Measurements from ENCODE around the gene IRAG1. TPM values are rescaled to one million over a fixed set of nuclear protein-coding genes. Genes with fewer than 3 reads are reported as not detected.

The IRAG1 gene
- total RNA-seq, 1 donor from 2014 or later = 5.1 TPM

GRCh38 chr11:10673501-10674062 lies 20.0 kb downstream of the IRAG1 start:
- peaks cover 11% of the 10 kb centered on the region for H3K27me3 Mint-ChIP-seq
- TF ChIP-seq CTCF (conservative IDR thresholded peaks at IDR 0.05) = no peak
- H3K27ac Mint-ChIP-seq = no peak overlapping the region
- H3K9me3 Mint-ChIP-seq = peaks cover 4% of the 10 kb centered on the region
- H3K36me3 Mint-ChIP-seq = no peaks in the 10 kb centered on the region
- H3K4me3 Mint-ChIP-seq = no peak overlapping the region
- DNase-seq (ENCODE audit: extremely low spot score, unreplicated experiment) = no peak
- H3K4me1 Mint-ChIP-seq (ENCODE audit: unreplicated experiment) = peaks cover 15% of the 10 kb centered on the region

GRCh38 chr11:10670099-10670498 lies 23.5 kb downstream of the IRAG1 start:
- Mint-ChIP-seq H3K9me3 (no peaks in the 10 kb centered on the region), H3K27ac (peak overlapping the region; percentile 5), H3K27me3 (peaks cover 3% of the 10 kb centered on the region), H3K36me3 (no peaks in the 10 kb centered on the region), H3K4me3 (no peak overlapping the region), H3K4me1 (ENCODE audit: unreplicated experiment) (peaks cover 37% of the 10 kb centered on the region)
- TF ChIP-seq CTCF (conservative IDR thresholded peaks at IDR 0.05) = no peak
- DNase-seq (ENCODE audit: extremely low spot score, unreplicated experiment) = no peak

GRCh38 chr11:10669258-10670033 lies 24.1 kb downstream of the IRAG1 start:
- Mint-ChIP-seq H3K4me3 (no peak overlapping the region), H3K9me3 (no peaks in the 10 kb centered on the region), H3K36me3 (no peaks in the 10 kb centered on the region), H3K27me3 (peaks cover 3% of the 10 kb centered on the region), H3K4me1 (ENCODE audit: unreplicated experiment) (peaks cover 37% of the 10 kb centered on the region), H3K27ac (peak overlapping the region; percentile 5)
- no peak for DNase-seq (ENCODE audit: extremely low spot score, unreplicated experiment)
- no peak for TF ChIP-seq CTCF (conservative IDR thresholded peaks at IDR 0.05)

GRCh38 chr11:10667521-10667885 lies 26.1 kb downstream of the IRAG1 start:
- Mint-ChIP-seq H3K27ac (peak overlapping the region; percentile 75), H3K27me3 (no peaks in the 10 kb centered on the region), H3K9me3 (no peaks in the 10 kb centered on the region), H3K4me1 (ENCODE audit: unreplicated experiment) (peaks cover 37% of the 10 kb centered on the region), H3K4me3 (no peak overlapping the region), H3K36me3 (no peaks in the 10 kb centered on the region)
- TF ChIP-seq CTCF (conservative IDR thresholded peaks at IDR 0.05) = no peak
- no peak for DNase-seq (ENCODE audit: extremely low spot score, unreplicated experiment)

- no peak for TF ChIP-seq CTCF (conservative IDR thresholded peaks at IDR 0.05)
- H3K27me3 Mint-ChIP-seq = no peaks in the 10 kb centered on the region
- H3K4me1 Mint-ChIP-seq (ENCODE audit: unreplicated experiment) = peaks cover 37% of the 10 kb centered on the region
- no peaks in the 10 kb centered on the region for H3K36me3 Mint-ChIP-seq
- DNase-seq (ENCODE audit: extremely low spot score, unreplicated experiment) = no peak
- no peak overlapping the region for H3K4me3 Mint-ChIP-seq
- H3K27ac Mint-ChIP-seq = peak overlapping the region; percentile 75
- no peaks in the 10 kb centered on the region for H3K9me3 Mint-ChIP-seq
Measured at GRCh38 chr11:10666556-10667520, 26.7 kb downstream of the IRAG1 start.
